ENCODE results near the gene ARNT2.

The ARNT2 gene

DNA sequence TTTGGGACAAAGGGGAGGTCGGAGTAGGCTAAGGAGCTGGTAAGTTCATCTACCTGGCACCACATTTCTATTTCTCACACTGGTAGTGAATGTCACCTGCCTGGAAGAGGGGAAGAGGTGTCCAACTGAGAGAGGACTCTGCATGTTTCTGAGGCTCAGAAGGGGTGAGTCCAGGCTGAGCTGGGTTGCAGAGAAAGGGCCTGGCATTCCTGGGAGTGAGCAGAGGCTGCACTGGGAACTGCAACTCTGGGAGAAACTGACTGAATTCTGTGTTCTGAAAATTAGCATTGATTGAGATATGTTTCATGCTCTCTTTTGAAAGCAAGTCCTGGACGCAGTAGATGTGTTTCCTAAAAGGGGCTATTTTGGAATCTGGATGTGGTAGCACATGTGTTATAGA, 32.3 kb upstream of the ARNT2 start:
- Histone ChIP-seq H3F3A (ENCODE audit: insufficient read depth, low read length) (no peaks in the 10 kb centered on the region), H3K4me2 (ENCODE audit: low read length) (no peak overlapping the region), H3K27ac (ENCODE audit: low read depth, low read length, poor library complexity, severe bottlenecking) (no peak overlapping the region), H3K4me1 (ENCODE audit: insufficient read depth, low read length, severe bottlenecking) (no peaks in the 10 kb centered on the region), H3K9me3 (ENCODE audit: low read length) (peaks cover 9% of the 10 kb centered on the region; the same call in 1 of the 2 replicates), H2AFZ (ENCODE audit: low read length) (no peak overlapping the region), H3K27me3 (ENCODE audit: insufficient read depth, low read length) (no peaks in the 10 kb centered on the region), H3K36me3 (ENCODE audit: insufficient read depth, low read length) (no peaks in the 10 kb centered on the region), H3K9me2 (ENCODE audit: low read depth, low read length) (no peaks in the 10 kb centered on the region), H4K20me1 (ENCODE audit: insufficient read depth, low read length) (no peaks in the 10 kb centered on the region), H3K9ac (ENCODE audit: low read length) (no peak overlapping the region), H3K4me3 (ENCODE audit: low read depth, low read length, poor library complexity, severe bottlenecking) (no peak overlapping the region), H3K79me2 (ENCODE audit: insufficient read depth, low read length) (no peaks in the 10 kb centered on the region)
- no peak for TF ChIP-seq EZH2 (IDR thresholded peaks at IDR 0.05; ENCODE audit: borderline replicate concordance, low read length)
- TF ChIP-seq, protein P1, sequence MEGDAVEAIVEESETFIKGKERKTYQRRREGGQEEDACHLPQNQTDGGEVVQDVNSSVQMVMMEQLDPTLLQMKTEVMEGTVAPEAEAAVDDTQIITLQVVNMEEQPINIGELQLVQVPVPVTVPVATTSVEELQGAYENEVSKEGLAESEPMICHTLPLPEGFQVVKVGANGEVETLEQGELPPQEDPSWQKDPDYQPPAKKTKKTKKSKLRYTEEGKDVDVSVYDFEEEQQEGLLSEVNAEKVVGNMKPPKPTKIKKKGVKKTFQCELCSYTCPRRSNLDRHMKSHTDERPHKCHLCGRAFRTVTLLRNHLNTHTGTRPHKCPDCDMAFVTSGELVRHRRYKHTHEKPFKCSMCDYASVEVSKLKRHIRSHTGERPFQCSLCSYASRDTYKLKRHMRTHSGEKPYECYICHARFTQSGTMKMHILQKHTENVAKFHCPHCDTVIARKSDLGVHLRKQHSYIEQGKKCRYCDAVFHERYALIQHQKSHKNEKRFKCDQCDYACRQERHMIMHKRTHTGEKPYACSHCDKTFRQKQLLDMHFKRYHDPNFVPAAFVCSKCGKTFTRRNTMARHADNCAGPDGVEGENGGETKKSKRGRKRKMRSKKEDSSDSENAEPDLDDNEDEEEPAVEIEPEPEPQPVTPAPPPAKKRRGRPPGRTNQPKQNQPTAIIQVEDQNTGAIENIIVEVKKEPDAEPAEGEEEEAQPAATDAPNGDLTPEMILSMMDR (IDR thresholded peaks at IDR 0.05; ENCODE audit: low read length): no peak

DNA sequence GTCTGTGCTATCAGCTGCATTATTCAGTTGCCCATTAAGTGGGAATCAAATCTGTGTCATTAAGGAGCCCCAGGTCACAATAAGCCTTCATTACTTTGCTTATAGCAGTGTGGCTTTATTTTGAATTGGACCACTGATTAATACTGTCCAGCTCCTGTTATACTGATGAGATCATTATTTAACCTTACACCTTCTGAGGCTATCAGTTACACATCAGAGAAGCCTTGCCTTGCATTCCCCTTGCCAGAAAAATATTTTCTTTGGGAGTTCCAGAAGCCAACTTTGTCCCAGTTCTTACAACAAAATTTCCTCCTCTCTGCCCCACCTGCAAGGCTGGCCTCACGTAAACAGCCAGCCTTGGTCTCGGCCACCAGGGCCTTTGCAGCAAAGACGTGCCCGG, 29.7 kb upstream of the ARNT2 start:
- no peak for TF ChIP-seq EZH2 (IDR thresholded peaks at IDR 0.05; ENCODE audit: borderline replicate concordance, low read length)
- TF ChIP-seq, protein P1 (IDR thresholded peaks at IDR 0.05; ENCODE audit: low read length): no peak
- H2AFZ ChIP-seq (ENCODE audit: low read length): no peak overlapping the region
- H3K27me3 ChIP-seq (ENCODE audit: insufficient read depth, low read length): no peaks in the 10 kb centered on the region
- no peaks in the 10 kb centered on the region for H3K79me2 ChIP-seq (ENCODE audit: insufficient read depth, low read length)
- H3K4me1 ChIP-seq (ENCODE audit: insufficient read depth, low read length, severe bottlenecking): no peaks in the 10 kb centered on the region
- H3K9me3 ChIP-seq (ENCODE audit: low read length): no peaks in the 10 kb centered on the region
- no peak overlapping the region for H3K9ac ChIP-seq (ENCODE audit: low read length)
- no peaks in the 10 kb centered on the region for H3F3A ChIP-seq (ENCODE audit: insufficient read depth, low read length)
- no peaks in the 10 kb centered on the region for H4K20me1 ChIP-seq (ENCODE audit: insufficient read depth, low read length)
- no peak overlapping the region for H3K4me2 ChIP-seq (ENCODE audit: low read length)
- H3K9me2 ChIP-seq (ENCODE audit: low read depth, low read length): no peaks in the 10 kb centered on the region
- H3K36me3 ChIP-seq (ENCODE audit: insufficient read depth, low read length): no peaks in the 10 kb centered on the region
- no peak overlapping the region for H3K27ac ChIP-seq (ENCODE audit: low read depth, low read length, poor library complexity, severe bottlenecking)
- H3K4me3 ChIP-seq (ENCODE audit: low read depth, low read length, poor library complexity, severe bottlenecking): no peak overlapping the region

DNA sequence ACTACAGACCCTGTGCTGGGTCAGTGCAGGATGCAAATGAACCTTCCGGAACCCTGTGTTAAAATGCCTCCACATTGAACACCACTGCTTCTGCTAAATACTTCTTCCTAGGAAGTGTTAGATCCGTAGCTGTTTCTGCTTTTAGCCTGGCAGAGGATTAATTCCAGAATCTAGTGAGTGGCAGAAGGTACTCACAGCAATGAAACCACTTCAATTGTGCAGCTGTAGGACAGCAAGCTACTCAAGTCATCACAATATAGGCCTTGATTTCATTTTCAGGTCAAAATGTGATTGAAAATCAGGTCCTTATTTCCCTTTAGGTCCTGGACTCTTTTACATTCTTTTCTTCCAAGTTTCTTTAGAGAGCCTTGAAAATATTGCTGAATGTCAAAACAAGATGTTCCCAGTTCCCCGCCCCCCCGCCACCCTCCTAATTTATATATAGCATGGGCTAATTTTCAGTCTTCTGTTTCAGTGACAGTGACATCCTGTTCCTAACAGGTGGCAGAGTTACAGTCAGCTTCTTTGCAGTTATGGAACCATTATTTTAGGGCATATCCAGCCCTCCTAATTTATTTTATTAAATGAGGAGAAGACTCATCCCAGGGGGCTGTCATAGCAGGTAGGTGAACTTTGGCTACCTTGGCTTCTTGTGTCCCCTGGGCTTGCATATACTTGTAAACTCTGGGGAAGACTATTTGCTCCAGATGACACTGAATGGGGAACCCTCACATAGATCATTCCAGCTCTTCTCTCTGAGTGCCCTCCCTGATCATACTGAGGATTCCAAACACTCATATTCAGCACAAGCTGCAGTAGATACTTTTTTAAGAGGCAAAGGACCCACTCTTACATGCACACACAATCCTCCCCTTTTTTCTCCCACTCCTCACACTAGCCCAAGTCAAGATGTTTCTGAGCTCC, 28.0 kb upstream of the ARNT2 start:
- no peaks in the 10 kb centered on the region for H3F3A ChIP-seq (ENCODE audit: insufficient read depth, low read length)
- no peak overlapping the region for H2AFZ ChIP-seq (ENCODE audit: low read length)

More for the DNA sequence above, 28.0 kb upstream of the ARNT2 start:
- Histone ChIP-seq H3K4me2 (ENCODE audit: low read length) (no peak overlapping the region), H3K27ac (ENCODE audit: low read depth, low read length, poor library complexity, severe bottlenecking) (no peak overlapping the region), H3K9me3 (ENCODE audit: low read length) (no peaks in the 10 kb centered on the region), H3K4me3 (ENCODE audit: low read depth, low read length, poor library complexity, severe bottlenecking) (no peak overlapping the region), H3K36me3 (ENCODE audit: insufficient read depth, low read length) (no peaks in the 10 kb centered on the region), H4K20me1 (ENCODE audit: insufficient read depth, low read length) (no peaks in the 10 kb centered on the region), H3K79me2 (ENCODE audit: insufficient read depth, low read length) (no peaks in the 10 kb centered on the region), H3K4me1 (ENCODE audit: insufficient read depth, low read length, severe bottlenecking) (no peaks in the 10 kb centered on the region), H3K27me3 (ENCODE audit: insufficient read depth, low read length) (no peaks in the 10 kb centered on the region), H3K9ac (ENCODE audit: low read length) (no peak overlapping the region), H3K9me2 (ENCODE audit: low read depth, low read length) (no peaks in the 10 kb centered on the region)
- TF ChIP-seq, protein P1 (IDR thresholded peaks at IDR 0.05; ENCODE audit: low read length): no peak
- no peak for TF ChIP-seq EZH2 (IDR thresholded peaks at IDR 0.05; ENCODE audit: borderline replicate concordance, low read length)

Data from OCI-LY1 (cell line).